ENCODE results near the gene TNFRSF18.
"Not testable (repeated sequence)": the region's sequence is repeated elsewhere in the genome, so short reads cannot be mapped to it uniquely, and the experiment has no call there.

TNFRSF18 gene, protein sequence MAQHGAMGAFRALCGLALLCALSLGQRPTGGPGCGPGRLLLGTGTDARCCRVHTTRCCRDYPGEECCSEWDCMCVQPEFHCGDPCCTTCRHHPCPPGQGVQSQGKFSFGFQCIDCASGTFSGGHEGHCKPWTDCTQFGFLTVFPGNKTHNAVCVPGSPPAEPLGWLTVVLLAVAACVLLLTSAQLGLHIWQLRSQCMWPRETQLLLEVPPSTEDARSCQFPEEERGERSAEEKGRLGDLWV
- total RNA-seq, result 15.2 to 18.1 reads per million in 2 donors

- no peak for DNase-seq
These were observed at the start of gene TNFRSF18 for GRCh38 chr1:1206376-1206965. TNFRSF18 (minus strand) TSS chr1:1206592; CDS start chr1:1206571, 21 bp downstream.

DNA sequence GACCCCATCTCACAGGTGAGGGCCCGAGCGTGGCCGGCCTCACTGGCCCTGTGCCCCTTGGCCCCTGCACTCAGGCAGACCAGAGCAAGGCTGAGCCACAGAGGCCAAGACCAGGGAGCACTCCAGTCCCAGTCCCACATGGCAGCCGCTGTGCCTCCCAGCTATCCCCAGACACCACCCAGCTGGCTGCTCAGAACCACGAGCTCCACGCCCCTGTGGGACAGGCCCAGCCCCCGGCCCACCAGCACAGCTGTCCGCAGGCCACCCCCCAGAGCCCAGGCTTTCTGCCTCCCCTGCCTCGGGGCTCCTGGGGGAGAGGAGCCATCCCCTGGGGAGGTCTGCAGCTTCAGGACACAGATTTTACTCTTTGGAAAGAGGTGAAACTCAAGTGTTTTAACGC is 49.2 kb upstream of the TNFRSF18 start:
- no peak for DNase-seq

DNA sequence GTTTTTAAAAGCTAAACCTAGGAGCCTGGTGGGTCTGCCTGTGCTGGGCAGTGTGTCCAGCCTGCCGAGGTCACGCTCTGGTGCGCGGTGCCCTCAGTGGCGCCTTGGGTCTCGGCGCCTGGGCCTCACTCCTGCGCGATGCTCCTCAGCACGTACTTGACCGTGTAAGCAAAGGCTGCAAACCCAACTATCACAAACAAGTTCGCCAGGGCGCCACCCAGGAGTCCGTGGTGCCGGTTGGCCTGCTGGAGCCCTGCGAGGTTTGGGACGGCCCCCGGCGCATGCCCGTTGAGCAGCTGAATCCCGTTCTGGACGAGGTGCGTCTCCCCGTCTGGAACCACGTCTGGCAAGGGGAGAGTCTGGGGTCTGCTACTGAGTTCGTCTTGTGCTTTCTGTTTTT is 48.7 kb upstream of the TNFRSF18 start:
- DNase-seq, result no peak

DNA sequence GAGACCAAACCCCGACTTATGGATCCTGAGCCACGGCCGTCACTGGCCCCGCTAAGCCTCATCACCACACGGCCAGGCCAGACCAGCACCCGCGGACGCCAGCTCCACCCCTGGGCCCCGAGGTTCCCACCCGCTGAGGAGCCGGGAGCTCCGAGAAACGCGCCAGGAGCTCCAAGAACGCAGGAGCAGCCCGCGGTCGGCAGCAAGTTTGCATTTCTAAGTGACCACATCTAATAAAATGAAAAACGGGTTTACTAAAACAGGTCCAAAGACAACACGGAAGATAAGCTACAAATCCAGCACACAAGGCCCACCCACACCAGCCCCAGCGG is 48.2 kb upstream of the TNFRSF18 start:
- no peak for DNase-seq

DNA sequence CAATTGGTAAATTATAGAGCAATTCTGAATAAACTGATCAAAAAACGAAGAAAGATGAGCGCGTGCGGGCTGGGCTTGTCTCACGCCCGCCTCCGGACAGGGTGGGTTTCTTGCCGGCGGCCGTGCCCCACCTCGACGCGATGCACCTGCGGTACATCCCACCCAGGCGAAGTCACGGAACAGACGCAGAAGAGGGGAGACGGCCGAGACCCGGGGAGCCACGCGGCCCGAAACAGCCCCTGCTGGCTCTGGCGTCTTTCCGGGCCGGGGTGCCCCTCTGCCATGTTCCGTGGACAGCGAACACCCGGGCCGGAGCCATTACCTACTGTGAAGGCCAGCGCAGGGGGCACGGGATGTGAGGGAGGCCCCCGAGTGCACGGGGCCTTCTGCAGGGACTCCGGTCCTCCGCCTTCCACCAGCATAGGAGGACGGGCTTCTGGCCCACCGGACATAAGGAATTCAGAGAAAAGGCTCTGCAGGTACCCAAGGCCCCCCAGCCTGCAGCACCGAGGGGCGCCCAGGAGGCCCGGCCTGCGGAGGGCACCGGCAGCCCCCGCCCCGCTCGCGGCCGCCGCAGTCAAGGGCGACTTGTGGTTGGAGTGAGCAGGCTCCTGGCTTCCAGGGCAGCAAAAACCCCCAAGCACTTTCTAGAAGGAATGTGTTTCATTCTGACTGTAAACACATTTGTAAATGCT is 47.7 kb upstream of the TNFRSF18 start:
- no peak for DNase-seq

DNA sequence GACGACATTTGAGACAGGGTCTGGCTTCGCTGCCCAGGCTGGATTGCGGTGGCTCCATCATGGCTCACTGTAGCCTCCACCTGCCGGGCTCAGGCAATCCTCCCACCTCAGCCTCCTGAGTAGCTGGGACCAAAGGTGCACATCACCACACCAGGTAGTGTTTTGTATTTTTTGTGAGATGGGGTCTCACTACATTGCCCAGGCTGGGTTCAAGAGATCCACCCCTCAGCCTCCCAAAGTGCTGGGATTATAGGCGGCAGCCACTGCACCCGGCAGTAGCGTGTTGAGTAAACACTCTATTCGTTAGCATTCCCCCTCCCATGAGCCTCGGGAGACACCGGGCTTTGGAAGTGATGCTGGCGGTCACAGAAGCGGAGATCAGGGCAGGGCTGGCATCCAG is 46.9 kb upstream of the TNFRSF18 start:
- no peak for DNase-seq

GRCh38 chr1:1250786-1251284 is 44.4 kb upstream of the TNFRSF18 start:
- DNase-seq, result no peak

GRCh38 chr1:1248009-1248913 is 41.9 kb upstream of the TNFRSF18 start:
- DNase-seq, result not testable (repeated sequence)

GRCh38 chr1:1247341-1247913 is 41.0 kb upstream of the TNFRSF18 start:
- no peak for DNase-seq

- no peak for DNase-seq
These were observed 40.4 kb upstream of the TNFRSF18 start, which contains the start of gene C1QTNF12 for GRCh38 chr1:1246577-1247340. C1QTNF12 (minus strand) TSS chr1:1246722; CDS start chr1:1246690, 32 bp downstream.

GRCh38 chr1:1245817-1246576 is 39.6 kb upstream of the TNFRSF18 start:
- DNase-seq, result no peak

GRCh38 chr1:1245178-1245816 is 38.9 kb upstream of the TNFRSF18 start:
- no peak for DNase-seq

DNA sequence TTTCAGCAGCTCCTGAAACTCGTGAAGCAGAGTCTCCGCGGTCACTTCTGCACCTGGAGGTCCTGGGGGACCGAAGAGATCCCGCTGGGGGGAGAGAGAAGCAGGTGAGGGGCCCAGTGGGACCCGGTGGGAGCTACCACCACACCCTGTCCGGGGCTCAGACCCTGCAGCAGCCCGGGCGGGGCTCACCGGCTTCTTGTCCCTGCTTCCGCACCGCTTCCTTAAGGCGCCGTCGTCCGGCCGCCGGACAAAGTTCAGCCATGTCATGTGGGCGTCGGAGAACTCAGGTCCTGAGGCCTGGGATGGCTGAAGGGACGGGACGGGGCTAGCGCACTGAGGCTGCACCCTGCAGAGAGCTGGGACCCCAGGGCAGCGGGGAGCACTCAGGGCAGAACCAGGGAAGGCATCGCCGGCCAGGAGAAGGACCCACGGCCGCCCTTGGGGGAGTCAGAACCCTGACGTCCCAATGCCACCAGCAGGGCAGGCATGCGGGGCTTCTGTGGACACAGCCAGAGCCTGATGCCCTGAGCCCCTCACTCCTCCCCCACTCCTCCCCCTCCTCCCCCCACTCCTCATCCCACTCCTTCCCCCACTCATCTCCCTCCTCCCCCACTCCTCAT is 37.9 kb upstream of the TNFRSF18 start:
- DNase-seq, result no peak

GRCh38 chr1:1243807-1244191 is 37.4 kb upstream of the TNFRSF18 start:
- no peak for DNase-seq

GRCh38 chr1:1243266-1243660 is 36.9 kb upstream of the TNFRSF18 start:
- no peak for DNase-seq

GRCh38 chr1:1242461-1243265 is 36.3 kb upstream of the TNFRSF18 start:
- no peak for DNase-seq

DNA sequence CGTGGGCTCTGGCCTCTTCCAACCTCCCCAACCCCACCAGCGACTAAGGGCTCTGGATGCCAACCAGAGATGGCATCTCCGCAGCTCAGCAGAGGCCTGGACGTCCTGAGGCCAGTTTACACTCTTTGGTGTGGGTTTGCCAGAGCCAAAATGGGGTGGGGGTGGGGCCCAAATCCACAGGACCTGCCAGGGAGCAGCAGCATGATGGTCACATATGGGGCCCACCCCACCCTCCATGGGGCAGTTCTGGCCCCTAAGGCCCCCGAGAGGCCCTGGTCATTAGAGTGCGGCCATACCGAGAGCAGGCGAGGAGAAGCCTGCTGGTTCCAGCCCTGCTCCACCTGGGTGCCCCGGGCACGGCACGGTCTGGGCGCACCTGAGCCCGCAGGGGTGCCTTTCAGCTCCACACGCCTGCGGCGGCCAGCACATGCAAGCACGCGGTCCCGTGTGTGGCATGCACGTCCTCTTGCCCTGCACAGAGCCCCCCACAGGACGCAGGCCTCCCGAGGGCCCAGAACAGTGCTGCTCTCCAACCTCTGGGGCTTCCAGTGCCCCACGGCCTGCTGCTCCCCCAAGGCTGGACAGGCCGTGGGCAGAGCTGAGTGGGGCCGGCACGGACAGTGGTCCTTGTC is 35.3 kb upstream of the TNFRSF18 start:
- no peak for DNase-seq

GRCh38 chr1:1240822-1241587 is 34.6 kb upstream of the TNFRSF18 start:
- no peak for DNase-seq
